RPMI7951 (cell line): ENCODE measurements around the gene KATNBL1. TPM values are rescaled to one million over a fixed set of nuclear protein-coding genes. Genes with fewer than 3 reads are reported as not detected.
A peak's percentile ranks its signal among the peaks of the same experiment; 100 is the strongest.

ENCODE experiments used
- DNase-seq: peaks from one replicate; pipeline ENCODE4 v3.0.0-alpha.2; 2012; ENCODE audit warnings: low read depth
- total RNA-seq: library from RNA; depleted of rRNA; stranded (reverse); fragments of >200 nt; shearing (Covaris generic); gene quantifications from 2 replicates; pipeline ENCODE4 v1.2.3, GENCODE V29; 2014; rRNA removed

The KATNBL1 gene
- total RNA-seq, 1 experiment from 2014 or later, result 57.8 TPM

- DNase-seq, result no peak
Observed at GRCh38 chr15:34116620-34117019, 93.3 kb downstream of the KATNBL1 start.

- DNase-seq, result no peak
Observed at GRCh38 chr15:34114739-34115138, 95.2 kb downstream of the KATNBL1 start.

GRCh38 chr15:34114215-34114614, 95.7 kb downstream of the KATNBL1 start:
- no peak for DNase-seq

DNA sequence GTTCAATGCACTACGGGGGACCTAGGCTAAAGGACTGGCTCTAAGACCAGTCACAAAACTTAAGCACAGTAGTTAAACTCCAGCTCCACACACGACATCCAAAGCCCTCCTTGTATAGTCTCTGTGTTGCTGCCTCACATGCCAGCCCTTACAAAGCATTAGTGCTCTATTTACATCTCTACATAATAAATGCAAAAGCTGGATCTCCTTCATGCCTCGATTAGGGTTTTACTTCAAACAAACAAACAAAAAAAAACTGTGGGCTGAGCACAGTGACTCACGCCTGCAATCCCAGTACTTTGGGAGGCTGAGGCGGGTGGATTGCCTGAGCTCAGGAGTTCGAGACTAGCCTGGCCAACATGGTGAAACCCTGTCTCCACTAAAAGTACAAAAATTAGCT, 98.4 kb downstream of the KATNBL1 start:
- no peak for DNase-seq

- DNase-seq, result peak; percentile 54
Observed at GRCh38 chr15:34109797-34110663, 99.9 kb downstream of the KATNBL1 start.

- DNase-seq, result no peak
Observed at GRCh38 chr15:34107315-34107714, 102.6 kb downstream of the KATNBL1 start.

DNA sequence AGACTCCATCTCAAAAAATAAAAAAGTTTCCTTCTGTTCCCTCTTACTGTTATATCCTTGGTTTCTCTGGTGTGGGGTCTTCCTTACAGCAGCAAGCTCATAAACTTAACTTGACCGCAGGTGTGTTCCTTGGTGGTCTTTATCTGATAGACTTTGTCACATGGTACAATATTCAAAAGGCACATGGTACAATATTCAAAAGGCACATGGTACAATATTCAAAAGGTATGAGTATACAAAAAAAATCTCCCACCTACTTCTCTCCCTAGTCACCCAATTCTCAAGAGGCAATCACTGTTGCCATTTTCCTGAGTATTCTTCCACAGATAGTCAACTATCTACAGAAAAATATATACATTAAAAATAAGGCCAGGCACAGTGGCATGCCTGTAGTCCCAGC, 103.5 kb downstream of the KATNBL1 start:
- no peak for DNase-seq

- DNase-seq, result no peak
Observed at GRCh38 chr15:34102175-34102925, 107.5 kb downstream of the KATNBL1 start.

- peak; percentile 100 for DNase-seq
Observed at GRCh38 chr15:34101366-34102174, 108.3 kb downstream of the KATNBL1 start, which contains the start of the genes EMC7 and PGBD4. Gene EMC7, minus strand, starts transcription at chr15:34101862. Its CDS starts 23 bp downstream, at chr15:34101839. Gene PGBD4, plus strand, starts transcription at chr15:34102083. Its CDS starts 449 bp downstream, at chr15:34102532.

DNA sequence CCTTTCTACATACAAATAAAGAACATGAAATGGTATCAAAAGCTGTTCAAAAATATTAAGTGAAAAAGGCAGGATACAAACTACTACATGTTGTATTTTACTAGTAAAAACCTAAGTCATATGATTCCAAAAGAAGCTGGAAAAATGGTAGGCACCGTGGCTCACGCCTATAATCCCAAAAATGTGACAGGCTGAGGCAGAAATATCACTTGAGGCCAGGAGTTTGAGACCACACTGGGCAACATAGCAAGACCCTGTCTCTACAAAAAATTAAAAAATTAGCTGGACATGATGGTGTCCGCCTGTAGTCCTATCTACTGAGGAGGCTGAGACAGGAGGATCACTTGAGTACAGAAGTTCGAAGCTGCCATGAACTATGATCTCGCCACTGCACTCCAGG, 110.0 kb downstream of the KATNBL1 start:
- DNase-seq, result no peak

Other genes starting within 250 kb of the KATNBL1 start
- gene CHRM5, start 241.6 kb downstream of the KATNBL1 start, total RNA-seq, result not detected in 2 replicates
- 21.5 and 28.0 TPM in 2 replicates for gene AVEN, start 170.9 kb downstream of the KATNBL1 start, total RNA-seq
- 55.7 and 68.5 TPM in 2 replicates for gene EMC7, start 108.2 kb downstream of the KATNBL1 start, total RNA-seq
- gene PGBD4, start 108.0 kb downstream of the KATNBL1 start, total RNA-seq, result 1.5 and 2.5 TPM in 2 replicates
- gene EMC4, start 14.9 kb upstream of the KATNBL1 start, total RNA-seq, result 238 and 265 TPM in 2 replicates
- gene SLC12A6, start 127.7 kb upstream of the KATNBL1 start, total RNA-seq, result 5.5 TPM in 2 replicates
- 411 and 530 TPM in 2 replicates for gene NOP10, start 133.0 kb upstream of the KATNBL1 start, total RNA-seq
- under 0.01 TPM in 1 of 2 replicates, not detected in the other for gene NUTM1, start 133.2 kb upstream of the KATNBL1 start, total RNA-seq
- 12.3 and 19.8 TPM in 2 replicates for gene LPCAT4, start 157.1 kb upstream of the KATNBL1 start, total RNA-seq
- 9.2 and 13.9 TPM in 2 replicates for gene GOLGA8A, start 227.7 kb upstream of the KATNBL1 start, total RNA-seq